Retinal pigment epithelial cell (primary cell): ENCODE data around the gene CCDC83.

ENCODE experiments used
- DNase-seq: peaks from one replicate; pipeline ENCODE4 v3.0.0-alpha.2; 2010; ENCODE audit warnings: low read depth
- H3K4me3 ChIP-seq: 2 replicates; pipeline ENCODE4 v1.5.1; 2011; ENCODE audit warnings: mild to moderate bottlenecking, low read length, control low read depth, moderate library complexity
- TF ChIP-seq, protein P1 (sequence below): conservative IDR thresholded peaks from 2 replicates; pipeline ENCODE4 v1.5.1; 2011; ENCODE audit warnings: low read depth, low read length, control low read depth, inconsistent platforms

CCDC83 gene

GRCh38 chr11:85866137-85866827 is 11.1 kb downstream of the CCDC83 start:
- DNase-seq = no peak
- TF ChIP-seq, protein P1, sequence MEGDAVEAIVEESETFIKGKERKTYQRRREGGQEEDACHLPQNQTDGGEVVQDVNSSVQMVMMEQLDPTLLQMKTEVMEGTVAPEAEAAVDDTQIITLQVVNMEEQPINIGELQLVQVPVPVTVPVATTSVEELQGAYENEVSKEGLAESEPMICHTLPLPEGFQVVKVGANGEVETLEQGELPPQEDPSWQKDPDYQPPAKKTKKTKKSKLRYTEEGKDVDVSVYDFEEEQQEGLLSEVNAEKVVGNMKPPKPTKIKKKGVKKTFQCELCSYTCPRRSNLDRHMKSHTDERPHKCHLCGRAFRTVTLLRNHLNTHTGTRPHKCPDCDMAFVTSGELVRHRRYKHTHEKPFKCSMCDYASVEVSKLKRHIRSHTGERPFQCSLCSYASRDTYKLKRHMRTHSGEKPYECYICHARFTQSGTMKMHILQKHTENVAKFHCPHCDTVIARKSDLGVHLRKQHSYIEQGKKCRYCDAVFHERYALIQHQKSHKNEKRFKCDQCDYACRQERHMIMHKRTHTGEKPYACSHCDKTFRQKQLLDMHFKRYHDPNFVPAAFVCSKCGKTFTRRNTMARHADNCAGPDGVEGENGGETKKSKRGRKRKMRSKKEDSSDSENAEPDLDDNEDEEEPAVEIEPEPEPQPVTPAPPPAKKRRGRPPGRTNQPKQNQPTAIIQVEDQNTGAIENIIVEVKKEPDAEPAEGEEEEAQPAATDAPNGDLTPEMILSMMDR = no peak
- H3K4me3 ChIP-seq = no peak overlapping the region

DNA sequence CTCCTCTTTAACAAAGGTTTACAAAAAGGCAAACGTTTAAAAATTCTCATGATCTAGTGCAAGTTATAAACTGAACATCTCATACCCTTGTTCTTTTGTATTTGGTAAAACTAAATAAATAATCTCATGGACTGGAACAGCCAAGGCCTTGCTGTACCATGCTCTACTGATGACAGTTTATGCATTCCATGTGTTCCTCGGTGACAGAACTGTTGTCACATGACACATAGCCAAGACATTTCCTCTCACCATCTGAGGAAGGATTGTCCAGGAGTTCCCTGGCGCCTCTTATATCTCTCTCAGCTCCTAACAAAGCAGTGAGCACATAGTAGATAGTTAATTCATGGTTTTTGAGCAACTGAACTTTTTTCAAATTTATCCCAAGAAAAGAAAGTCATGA is 12.6 kb downstream of the CCDC83 start:
- TF ChIP-seq, protein P1 = no peak
- H3K4me3 ChIP-seq = no peak overlapping the region
- DNase-seq = no peak

GRCh38 chr11:85869781-85870180 is 14.6 kb downstream of the CCDC83 start:
- no peak overlapping the region for H3K4me3 ChIP-seq
- DNase-seq = no peak
- TF ChIP-seq, protein P1 = no peak

GRCh38 chr11:85874265-85874664 is 19.1 kb downstream of the CCDC83 start:
- no peak for DNase-seq
- TF ChIP-seq, protein P1 = no peak
- no peak overlapping the region for H3K4me3 ChIP-seq

GRCh38 chr11:85875505-85875904 is 20.3 kb downstream of the CCDC83 start:
- no peak overlapping the region for H3K4me3 ChIP-seq
- TF ChIP-seq, protein P1 = no peak
- no peak for DNase-seq

DNA sequence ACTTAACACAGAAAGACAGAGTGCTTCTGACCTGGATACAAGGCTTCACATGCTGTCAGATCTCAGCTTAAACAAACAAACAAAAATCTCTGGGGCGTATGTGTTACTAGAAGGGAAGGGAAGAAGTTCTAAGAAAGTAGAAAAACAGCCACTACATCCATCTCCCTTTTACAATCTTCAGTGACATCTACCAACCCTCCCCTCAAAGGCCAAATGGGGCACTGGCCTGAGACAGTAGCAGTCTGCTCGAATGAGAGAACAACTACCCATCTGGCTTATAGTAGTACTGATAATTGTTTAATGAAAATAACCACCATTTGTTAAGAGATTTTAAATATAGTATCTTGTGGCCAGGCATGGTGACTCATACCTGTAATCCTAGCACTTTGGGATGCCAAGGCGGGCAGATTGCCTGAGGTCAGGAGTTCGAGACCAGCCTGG is 29.4 kb downstream of the CCDC83 start:
- no peak for DNase-seq
- no peak overlapping the region for H3K4me3 ChIP-seq
- TF ChIP-seq, protein P1 = no peak

DNA sequence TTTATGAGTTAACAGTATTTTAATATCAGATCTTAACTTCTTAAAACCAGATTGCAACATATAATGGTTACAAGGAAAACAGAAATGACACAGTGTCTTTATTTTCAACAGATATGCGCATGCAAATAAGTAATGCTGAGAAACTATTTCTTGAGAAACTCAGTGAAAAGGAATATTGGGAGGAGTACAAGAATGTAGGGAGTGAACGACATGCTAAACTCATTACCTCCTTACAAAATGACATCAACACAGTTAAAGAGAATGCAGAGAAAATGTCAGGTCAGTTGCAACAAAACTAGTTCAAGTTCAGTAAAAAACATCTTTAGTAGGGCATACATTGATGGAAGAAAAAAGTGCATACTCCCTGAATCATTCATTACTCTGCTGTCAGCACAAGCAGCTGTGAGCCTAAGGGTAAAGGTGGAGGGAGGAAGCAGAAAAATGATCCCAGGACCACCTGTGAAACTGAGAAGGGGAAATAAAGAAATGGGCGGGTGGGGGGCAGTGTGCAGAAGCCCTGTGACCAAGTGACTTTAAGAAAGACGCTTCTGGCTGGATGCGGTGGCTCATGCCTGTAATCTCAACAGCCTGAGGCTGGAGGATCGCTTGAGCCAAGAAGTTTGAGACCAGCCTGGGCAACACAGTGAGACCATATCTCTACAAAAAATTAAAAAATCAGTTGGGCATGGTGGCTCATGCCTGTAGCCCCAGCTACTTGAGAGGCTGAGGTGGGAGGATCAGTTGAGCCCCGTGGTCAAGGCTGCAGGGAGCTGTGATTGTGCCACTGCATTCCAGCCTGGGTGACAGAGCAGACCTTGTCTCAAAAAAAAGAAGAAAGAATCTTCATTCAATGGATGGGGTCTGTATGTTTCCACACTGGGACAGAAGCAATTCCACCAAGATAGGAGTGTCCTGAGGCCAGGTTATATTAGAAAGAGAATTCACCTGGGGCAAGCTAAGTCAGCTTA is 31.2 kb downstream of the CCDC83 start:
- no peak for DNase-seq
- TF ChIP-seq, protein P1 = no peak
- H3K4me3 ChIP-seq = no peak overlapping the region
